Measurements from ENCODE around the gene PCIF1. TPM values are rescaled to one million over a fixed set of nuclear protein-coding genes. Genes with fewer than 3 reads are reported as not detected.

PCIF1 gene
- total RNA-seq, 1 donor from 2014 or later = 13.0 TPM

DNA sequence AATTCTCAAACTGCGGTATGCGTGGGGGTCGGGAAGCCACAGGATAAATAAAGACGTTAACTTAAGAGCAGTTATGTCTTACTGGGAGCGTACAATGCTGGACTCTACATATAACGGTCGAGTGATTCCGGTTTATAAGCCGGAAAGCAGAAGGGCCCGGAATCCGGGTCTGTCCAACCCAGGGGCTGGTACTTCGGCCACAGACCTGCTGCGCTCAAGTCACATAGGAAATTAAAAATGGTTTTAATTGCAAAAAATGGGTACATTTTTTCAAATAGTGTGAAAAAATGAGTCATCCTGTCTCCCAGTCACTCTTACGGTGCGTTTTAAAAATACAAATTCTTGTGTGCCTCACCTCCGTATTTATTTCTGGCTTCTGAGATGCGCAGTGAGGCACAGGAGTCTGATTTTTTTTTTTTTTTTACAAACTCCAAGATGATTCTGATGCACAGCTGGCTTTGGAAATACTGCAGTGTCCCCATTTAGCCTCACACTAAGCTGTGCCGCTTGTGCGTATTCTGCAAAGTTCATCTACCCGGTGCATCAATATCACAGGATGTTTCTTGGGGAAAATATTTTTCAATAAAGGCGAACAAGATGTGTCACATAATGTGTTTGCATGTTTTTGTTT lies 1.0 kb downstream of the PCIF1 start:
- Histone ChIP-seq H2AFZ (ENCODE audit: low read depth, low read length) (peak overlapping the region; percentile 68), H3K27ac (ENCODE audit: low read depth, low read length) (peak overlapping the region; percentile 85), H3K27me3 (ENCODE audit: insufficient read depth, low read length) (no peaks in the 10 kb centered on the region), H3K36me3 (ENCODE audit: insufficient read depth, low read length) (peaks cover 20% of the 10 kb centered on the region), H4K20me1 (ENCODE audit: insufficient read depth, low read length) (peaks cover 57% of the 10 kb centered on the region), H3K9ac (ENCODE audit: low read length) (peak overlapping the region; percentile 100), H3K4me1 (ENCODE audit: insufficient read depth, low read length) (peaks cover 14% of the 10 kb centered on the region), H3K9me3 (ENCODE audit: insufficient read depth, low read depth, low read length) (no peaks in the 10 kb centered on the region), H3K4me3 (ENCODE audit: insufficient read depth, low read depth, low read length) (peak overlapping the region; percentile 75), H3K79me2 (ENCODE audit: insufficient read depth, low read length) (peaks cover 42% of the 10 kb centered on the region), H3K4me2 (ENCODE audit: low read length) (peak overlapping the region; percentile 86)
- Mint-ChIP-seq H3K4me1 (ENCODE audit: low read depth, unreplicated experiment) (peaks cover 2% of the 10 kb centered on the region), H3K9me3 (ENCODE audit: unreplicated experiment) (no peaks in the 10 kb centered on the region), H3K27ac (ENCODE audit: unreplicated experiment) (peak overlapping the region; percentile 98), H3K27me3 (ENCODE audit: low read depth, unreplicated experiment) (no peaks in the 10 kb centered on the region), H3K4me3 (ENCODE audit: unreplicated experiment) (peak overlapping the region; percentile 88), H3K36me3 (ENCODE audit: low read depth, unreplicated experiment) (peaks cover 17% of the 10 kb centered on the region)
- no peak for FAIRE-seq
- DNase-seq (ENCODE audit: low read depth) = no peak
- TF ChIP-seq CTCF (IDR thresholded peaks at IDR 0.05; ENCODE audit: insufficient read depth, low read depth, low read length) = no peak
- TF ChIP-seq EZH2 (IDR thresholded peaks at IDR 0.05; ENCODE audit: insufficient read depth, low read length) = no peak

- peak overlapping the region; percentile 36 for H3K9ac ChIP-seq (ENCODE audit: low read length)
- Mint-ChIP-seq H3K4me1 (ENCODE audit: low read depth, unreplicated experiment) (peaks cover 2% of the 10 kb centered on the region), H3K9me3 (ENCODE audit: unreplicated experiment) (no peaks in the 10 kb centered on the region), H3K4me3 (ENCODE audit: unreplicated experiment) (no peak overlapping the region), H3K27me3 (ENCODE audit: low read depth, unreplicated experiment) (no peaks in the 10 kb centered on the region), H3K27ac (ENCODE audit: unreplicated experiment) (peak overlapping the region; percentile 10), H3K36me3 (ENCODE audit: low read depth, unreplicated experiment) (peaks cover 17% of the 10 kb centered on the region)
- no peak overlapping the region for H3K27ac ChIP-seq (ENCODE audit: low read depth, low read length)
- H2AFZ ChIP-seq (ENCODE audit: low read depth, low read length) = no peak overlapping the region
- H3K4me1 ChIP-seq (ENCODE audit: insufficient read depth, low read length) = peaks cover 14% of the 10 kb centered on the region
- peak; percentile 47 for DNase-seq (ENCODE audit: low read depth)
- H3K4me2 ChIP-seq (ENCODE audit: low read length) = no peak overlapping the region
- H4K20me1 ChIP-seq (ENCODE audit: insufficient read depth, low read length) = peaks cover 56% of the 10 kb centered on the region
- H3K4me3 ChIP-seq (ENCODE audit: insufficient read depth, low read depth, low read length) = no peak overlapping the region
- peaks cover 23% of the 10 kb centered on the region for H3K36me3 ChIP-seq (ENCODE audit: insufficient read depth, low read length)
- peaks cover 42% of the 10 kb centered on the region for H3K79me2 ChIP-seq (ENCODE audit: insufficient read depth, low read length)
- no peaks in the 10 kb centered on the region for H3K27me3 ChIP-seq (ENCODE audit: insufficient read depth, low read length)
- FAIRE-seq = no peak
- TF ChIP-seq EZH2 (IDR thresholded peaks at IDR 0.05; ENCODE audit: insufficient read depth, low read length) (no peak), CTCF (IDR thresholded peaks at IDR 0.05; ENCODE audit: insufficient read depth, low read depth, low read length) (no peak)
- no peaks in the 10 kb centered on the region for H3K9me3 ChIP-seq (ENCODE audit: insufficient read depth, low read depth, low read length)
These were observed 3.3 kb downstream of the PCIF1 start for GRCh38 chr20:45937765-45938164.

- FAIRE-seq (no peak), DNase-seq (ENCODE audit: low read depth) (no peak)
- Histone ChIP-seq H3K36me3 (ENCODE audit: insufficient read depth, low read length) (peaks cover 29% of the 10 kb centered on the region), H3K27ac (ENCODE audit: low read depth, low read length) (no peak overlapping the region), H3K9ac (ENCODE audit: low read length) (no peak overlapping the region), H4K20me1 (ENCODE audit: insufficient read depth, low read length) (peaks cover 45% of the 10 kb centered on the region), H3K4me1 (ENCODE audit: insufficient read depth, low read length) (peaks cover 9% of the 10 kb centered on the region), H3K79me2 (ENCODE audit: insufficient read depth, low read length) (peaks cover 31% of the 10 kb centered on the region), H3K27me3 (ENCODE audit: insufficient read depth, low read length) (no peaks in the 10 kb centered on the region), H2AFZ (ENCODE audit: low read depth, low read length) (no peak overlapping the region), H3K4me3 (ENCODE audit: insufficient read depth, low read depth, low read length) (no peak overlapping the region), H3K9me3 (ENCODE audit: insufficient read depth, low read depth, low read length) (no peaks in the 10 kb centered on the region), H3K4me2 (ENCODE audit: low read length) (no peak overlapping the region)
- H3K4me3 Mint-ChIP-seq (ENCODE audit: unreplicated experiment) = no peak overlapping the region
- peaks cover 4% of the 10 kb centered on the region for H3K4me1 Mint-ChIP-seq (ENCODE audit: low read depth, unreplicated experiment)
- no peaks in the 10 kb centered on the region for H3K27me3 Mint-ChIP-seq (ENCODE audit: low read depth, unreplicated experiment)
- H3K9me3 Mint-ChIP-seq (ENCODE audit: unreplicated experiment) = no peaks in the 10 kb centered on the region
- H3K36me3 Mint-ChIP-seq (ENCODE audit: low read depth, unreplicated experiment) = peaks cover 17% of the 10 kb centered on the region
- TF ChIP-seq CTCF (IDR thresholded peaks at IDR 0.05; ENCODE audit: insufficient read depth, low read depth, low read length) (no peak), EZH2 (IDR thresholded peaks at IDR 0.05; ENCODE audit: insufficient read depth, low read length) (no peak)
- no peak overlapping the region for H3K27ac Mint-ChIP-seq (ENCODE audit: unreplicated experiment)
These were observed 4.4 kb downstream of the PCIF1 start for GRCh38 chr20:45938727-45939438.

Data from astrocyte (in vitro differentiated cells and primary cell).